GM12892 (cell line): ENCODE results near the gene NOTUM.

Experiments
- POLR2A ChIP-seq: IDR thresholded peaks from 2 replicates; pipeline ENCODE4 v1.6.1; 2011; ENCODE audit warnings: low read depth, low read length, control low read depth
- POLR2AphosphoS5 ChIP-seq: IDR thresholded peaks from 2 replicates; pipeline ENCODE4 v1.6.1; 2011; ENCODE audit warnings: low read depth, low read length, control low read depth
- TAF1 ChIP-seq: IDR thresholded peaks from 2 replicates; pipeline ENCODE4 v1.6.1; 2011; ENCODE audit warnings: low read depth, mild to moderate bottlenecking, control low read depth, low read length, borderline replicate concordance

- TF ChIP-seq POLR2A (no peak), POLR2AphosphoS5 (no peak), TAF1 (no peak)
These were observed 30.8 kb upstream of the NOTUM start for GRCh38 chr17:81991684-81992305.
